Peyer's patch (tissue), 4 donors: ENCODE data around the gene MTARC2. TPM values are rescaled to one million over a fixed set of nuclear protein-coding genes. Genes with fewer than 3 reads are reported as not detected.

ENCODE experiments used
- DNase-seq, 3 donors: peaks; one replicate each; pipeline ENCODE4 v3.0.0-alpha.2; 2017 to 2019
- H3K27ac ChIP-seq, 4 donors: fragments of 200-600 bp; sonication (generic); one replicate each; pipeline ENCODE4 v1.5.1; 2016 to 2019
- H3K27me3 ChIP-seq, 2 donors: fragments of 200-600 bp; sonication (generic); one replicate each; pipeline ENCODE4 v1.5.1; 2019
- H3K36me3 ChIP-seq, 3 donors: fragments of 200-600 bp; sonication (generic); one replicate each; pipeline ENCODE4 v1.5.1; 2016 to 2019
- H3K4me1 ChIP-seq, 4 donors: fragments of 200-600 bp; sonication (generic); one replicate each; pipeline ENCODE4 v1.5.1; 2016 to 2019
- H3K4me3 ChIP-seq, 4 donors: fragments of 200-600 bp; sonication (generic); 1 replicate in 3 of 4; 2 replicates in 1 of 4; pipeline ENCODE4 v1.5.1; 2016 to 2019; ENCODE audit warnings: mild to moderate bottlenecking in 1 of 4
- H3K9me3 ChIP-seq, 4 donors: fragments of 200-600 bp; sonication (generic); one replicate each; pipeline ENCODE4 v1.5.1; 2016 to 2019; ENCODE audit warnings: mild to moderate bottlenecking in 1 of 4
- CTCF ChIP-seq, 6 experiments: fragments of 450-650 bp in 4 of 6; fragments of 200-600 bp in 2 of 6; sonication (generic) in 1 of 6; IDR thresholded peaks; one replicate each; pipeline ENCODE4 v1.5.1; 2017 to 2019; ENCODE audit warnings: antibody characterized with exemption in 6 of 6, mild to moderate bottlenecking in 3 of 6, moderate library complexity in 1 of 6
- POLR2A ChIP-seq, 2 donors: fragments of 450-650 bp; IDR thresholded peaks; one replicate each; pipeline ENCODE4 v1.5.1; 2017; ENCODE audit warnings: antibody characterized with exemption in 2 of 2, mild to moderate bottlenecking in 2 of 2, moderate library complexity in 2 of 2
- total RNA-seq, 4 donors: library from RNA; depleted of rRNA; stranded (reverse); fragments of >200 nt; gene quantifications; one replicate each; pipeline ENCODE4 v1.1.0, GENCODE V29; 2016

MTARC2 gene
- 10 to 100 TPM; 47.9 to 96.0 (median 91.1) TPM for total RNA-seq

- Histone ChIP-seq H3K9me3 (no peaks in the 10 kb centered on the region), H3K27me3 (no peaks in the 10 kb centered on the region), H3K36me3 (no peaks in the 10 kb centered on the region), H3K27ac (peak within 1 kb of the TSS; percentile 63 to 92 (median 86)), H3K4me3 (peak within 1 kb of the TSS; percentile 45 to 96 (median 72)), H3K4me1 (peaks cover 0 to 23% (median 0%) of the 10 kb centered on the region in 4 donors)
- DNase-seq: peak; percentile 50 to 86 (median 86)
- TF ChIP-seq CTCF (IDR thresholded peaks at IDR 0.05) (peak in 1 of 6 experiments; percentile 14), POLR2A (IDR thresholded peaks at IDR 0.05) (peak; percentile 76 to 87)
Observed at GRCh38 chr1:220748089-220748934, at the start of gene MTARC2. Gene MTARC2 (plus strand): TSS chr1:220748322. CDS start chr1:220748532, 210 bp downstream.

DNA sequence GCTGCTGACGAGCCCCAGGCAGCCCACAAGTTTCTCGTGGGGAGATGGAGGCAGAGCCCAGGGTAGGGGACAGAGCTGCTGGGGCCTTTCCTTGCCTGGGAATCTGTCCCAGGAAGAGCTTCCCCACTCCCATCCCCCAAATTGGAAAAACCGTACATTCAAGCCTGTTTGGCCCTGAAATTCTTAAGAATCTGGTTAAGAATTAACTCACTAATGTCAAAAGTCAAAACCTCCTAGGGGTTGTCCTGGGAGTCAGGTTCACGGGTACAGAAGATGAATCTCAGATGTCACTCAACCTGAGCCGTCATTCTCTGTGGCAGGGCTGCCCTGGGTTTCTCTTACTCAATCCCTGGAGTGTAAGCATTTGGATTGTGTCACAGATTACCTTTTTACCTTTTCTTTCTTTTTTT is 49.5 kb upstream of the MTARC2 start:
- no peak overlapping the region for H3K27ac ChIP-seq
- no peaks in the 10 kb centered on the region for H3K9me3 ChIP-seq
- TF ChIP-seq POLR2A (IDR thresholded peaks at IDR 0.05): no peak
- TF ChIP-seq CTCF (IDR thresholded peaks at IDR 0.05): no peak
- no peak for DNase-seq
- peaks cover 0 to 10% (median 0%) of the 10 kb centered on the region in 3 donors for H3K36me3 ChIP-seq
- H3K27me3 ChIP-seq: no peaks in the 10 kb centered on the region
- no peak overlapping the region for H3K4me3 ChIP-seq
- peaks cover 0 to 8% (median 0%) of the 10 kb centered on the region in 4 donors for H3K4me1 ChIP-seq

DNA sequence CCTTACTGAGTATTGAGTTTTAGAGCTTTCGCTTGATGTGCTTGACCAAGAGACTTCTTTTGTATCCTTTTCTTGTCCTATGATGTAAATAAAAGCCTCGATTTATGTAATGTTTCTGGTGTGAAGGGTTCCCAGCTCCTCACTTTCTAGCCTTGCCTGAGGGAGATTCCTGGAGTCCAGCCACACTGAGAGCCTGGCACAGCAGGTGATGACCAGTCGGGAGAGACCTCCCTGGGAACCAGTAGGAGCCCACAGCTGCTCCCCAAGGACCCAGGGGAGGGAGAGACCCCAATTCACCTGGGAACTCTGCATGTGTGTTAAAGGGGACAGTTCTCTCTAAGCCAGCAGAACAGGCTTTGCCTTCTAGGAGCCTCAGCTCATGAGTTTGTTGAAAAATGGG is 49.1 kb upstream of the MTARC2 start:
- Histone ChIP-seq H3K27me3 (no peaks in the 10 kb centered on the region), H3K9me3 (no peaks in the 10 kb centered on the region), H3K4me1 (peaks cover 0 to 8% (median 0%) of the 10 kb centered on the region in 4 donors), H3K36me3 (peaks cover 0 to 10% (median 0%) of the 10 kb centered on the region in 3 donors), H3K27ac (no peak overlapping the region), H3K4me3 (no peak overlapping the region)
- DNase-seq: no peak
- TF ChIP-seq POLR2A (IDR thresholded peaks at IDR 0.05) (no peak), CTCF (IDR thresholded peaks at IDR 0.05) (no peak)

DNA sequence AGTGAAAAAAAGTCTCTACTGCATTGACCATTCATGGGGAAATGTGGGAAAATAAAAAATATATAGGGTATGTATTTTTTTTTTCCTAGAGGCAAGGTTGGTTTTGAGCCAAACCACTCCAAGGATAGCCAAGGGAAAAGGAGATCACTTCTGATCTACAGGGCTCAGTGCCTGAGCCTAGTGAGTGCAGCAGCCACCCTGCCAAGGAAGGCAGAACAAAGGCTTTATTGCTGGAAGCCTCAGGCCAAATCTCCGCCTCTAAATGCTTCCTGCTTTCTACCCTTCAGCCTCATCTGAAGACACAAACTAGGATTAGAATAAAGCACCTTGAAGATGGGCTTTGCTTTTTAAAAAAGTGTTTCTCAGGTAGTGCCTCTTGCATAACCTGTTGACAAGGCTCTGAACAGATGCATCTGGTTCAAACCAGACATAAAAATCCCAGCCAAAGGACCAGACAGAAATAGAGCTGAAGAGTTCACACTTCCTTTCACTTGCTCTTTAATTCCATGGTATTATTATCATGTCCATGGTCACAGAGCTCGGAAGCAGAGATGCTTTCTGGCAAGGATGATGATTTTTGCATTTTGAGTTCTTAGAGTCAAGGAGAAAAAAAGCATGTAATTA is 47.5 kb upstream of the MTARC2 start:
- peaks cover 0 to 10% (median 0%) of the 10 kb centered on the region in 3 donors for H3K36me3 ChIP-seq
- TF ChIP-seq CTCF (IDR thresholded peaks at IDR 0.05) (no peak), POLR2A (IDR thresholded peaks at IDR 0.05) (no peak)
- H3K27ac ChIP-seq: no peak overlapping the region
- no peaks in the 10 kb centered on the region for H3K9me3 ChIP-seq
- peaks cover 0 to 13% (median 0%) of the 10 kb centered on the region in 4 donors for H3K4me1 ChIP-seq
- no peak overlapping the region for H3K4me3 ChIP-seq
- no peaks in the 10 kb centered on the region for H3K27me3 ChIP-seq
- no peak for DNase-seq

- DNase-seq: no peak
- Histone ChIP-seq H3K36me3 (peaks cover 0 to 10% (median 0%) of the 10 kb centered on the region in 3 donors), H3K4me1 (peaks cover 0 to 13% (median 0%) of the 10 kb centered on the region in 4 donors), H3K4me3 (no peak overlapping the region), H3K9me3 (no peaks in the 10 kb centered on the region), H3K27me3 (no peaks in the 10 kb centered on the region), H3K27ac (no peak overlapping the region)
- no peak for TF ChIP-seq POLR2A (IDR thresholded peaks at IDR 0.05)
- TF ChIP-seq CTCF (IDR thresholded peaks at IDR 0.05): no peak
Observed at GRCh38 chr1:220701974-220702373, 46.1 kb upstream of the MTARC2 start.
